T47D (cell line): ENCODE results near the gene C5AR2.
"Not testable (repeated sequence)": the region's sequence is repeated elsewhere in the genome, so short reads cannot be mapped to it uniquely, and the experiment has no call there.

Experiments used
- DNase-seq, 2 experiments: peaks; one replicate each; pipeline versions ENCODE4 v3.0.0 to v3.0.0-alpha.2; 2011 to 2012; ENCODE audit warnings: low read depth in 1 of 2, low spot score in 1 of 2
- JUND ChIP-seq: IDR thresholded peaks from 2 replicates; pipeline ENCODE4 v1.6.1; 2012; ENCODE audit warnings: low read depth
- in situ Hi-C: cut with HindIII; loops from 2 replicates; pipeline ENCODE4 v1.10.0; 2016; ENCODE audit warnings: low sequenced_read_pairs, low pct_unique_long_range_greater_than_20kb

The C5AR2 gene

GRCh38 chr19:47375694-47376588 is 44.0 kb downstream of the C5AR2 start:
- no peak for DNase-seq
- TF ChIP-seq JUND, result no peak
- in situ Hi-C loops, result no loop called here

- in situ Hi-C loops, result no loop called here
Observed at GRCh38 chr19:47376589-47377144, 44.7 kb downstream of the C5AR2 start.

GRCh38 chr19:47377208-47377701 is 45.3 kb downstream of the C5AR2 start:
- in situ Hi-C loops, result no loop called here
- no peak for DNase-seq
- no peak for TF ChIP-seq JUND

More at GRCh38 chr19:47376589-47377144, 44.7 kb downstream of the C5AR2 start:
- no peak for DNase-seq
- TF ChIP-seq JUND, result no peak

GRCh38 chr19:47377801-47378200 is 45.8 kb downstream of the C5AR2 start:
- in situ Hi-C loops, result no loop called here
- DNase-seq, result no peak
- no peak for TF ChIP-seq JUND

GRCh38 chr19:47378246-47378645 is 46.3 kb downstream of the C5AR2 start:
- no peak for DNase-seq
- in situ Hi-C loops, result no loop called here
- no peak for TF ChIP-seq JUND

GRCh38 chr19:47379381-47379938 is 47.5 kb downstream of the C5AR2 start:
- no peak for DNase-seq
- TF ChIP-seq JUND, result no peak
- in situ Hi-C loops, result no loop called here

- in situ Hi-C loops, result no loop called here
Observed at GRCh38 chr19:47380559-47380958, 48.6 kb downstream of the C5AR2 start.

GRCh38 chr19:47381121-47381520 is 49.1 kb downstream of the C5AR2 start:
- no peak for TF ChIP-seq JUND
- no peak for DNase-seq
- in situ Hi-C loops, result no loop called here

More at GRCh38 chr19:47380559-47380958, 48.6 kb downstream of the C5AR2 start:
- TF ChIP-seq JUND, result no peak
- no peak for DNase-seq

GRCh38 chr19:47381653-47382279 is 49.8 kb downstream of the C5AR2 start:
- no peak for TF ChIP-seq JUND
- DNase-seq, result no peak
- in situ Hi-C loops, result no loop called here

- DNase-seq, in situ Hi-C loops: not testable (repeated sequence)
Observed at GRCh38 chr19:47383890-47384289, 51.9 kb downstream of the C5AR2 start.

- in situ Hi-C loops, DNase-seq: not testable (repeated sequence)
Observed at GRCh38 chr19:47384533-47384932, 52.6 kb downstream of the C5AR2 start.

- in situ Hi-C loops, DNase-seq: not testable (repeated sequence)
Observed at GRCh38 chr19:47386582-47386981, 54.6 kb downstream of the C5AR2 start.

GRCh38 chr19:47387623-47388022 is 55.6 kb downstream of the C5AR2 start:
- in situ Hi-C loops, DNase-seq: not testable (repeated sequence)

- in situ Hi-C loops, DNase-seq: not testable (repeated sequence)
Observed at GRCh38 chr19:47388721-47389120, 56.7 kb downstream of the C5AR2 start.
